SKM-1 treated with dmso at 0.1 percent for 144 hours (cell line): Measurements from ENCODE around the gene ICAM5.
A peak's percentile ranks its signal among the peaks of the same experiment; 100 is the strongest.
"Not testable (repeated sequence)": the region's sequence is repeated elsewhere in the genome, so short reads cannot be mapped to it uniquely, and the experiment has no call there.

Experiments used
- DNase-seq: peaks from one replicate; lab custom pipeline; 2025; ENCODE audit not compliant: unreplicated experiment; lab: John Stamatoyannopoulos, UW

The ICAM5 gene

GRCh38 chr19:10318807-10319682 lies 29.3 kb downstream of the ICAM5 start:
- no peak for DNase-seq

DNA sequence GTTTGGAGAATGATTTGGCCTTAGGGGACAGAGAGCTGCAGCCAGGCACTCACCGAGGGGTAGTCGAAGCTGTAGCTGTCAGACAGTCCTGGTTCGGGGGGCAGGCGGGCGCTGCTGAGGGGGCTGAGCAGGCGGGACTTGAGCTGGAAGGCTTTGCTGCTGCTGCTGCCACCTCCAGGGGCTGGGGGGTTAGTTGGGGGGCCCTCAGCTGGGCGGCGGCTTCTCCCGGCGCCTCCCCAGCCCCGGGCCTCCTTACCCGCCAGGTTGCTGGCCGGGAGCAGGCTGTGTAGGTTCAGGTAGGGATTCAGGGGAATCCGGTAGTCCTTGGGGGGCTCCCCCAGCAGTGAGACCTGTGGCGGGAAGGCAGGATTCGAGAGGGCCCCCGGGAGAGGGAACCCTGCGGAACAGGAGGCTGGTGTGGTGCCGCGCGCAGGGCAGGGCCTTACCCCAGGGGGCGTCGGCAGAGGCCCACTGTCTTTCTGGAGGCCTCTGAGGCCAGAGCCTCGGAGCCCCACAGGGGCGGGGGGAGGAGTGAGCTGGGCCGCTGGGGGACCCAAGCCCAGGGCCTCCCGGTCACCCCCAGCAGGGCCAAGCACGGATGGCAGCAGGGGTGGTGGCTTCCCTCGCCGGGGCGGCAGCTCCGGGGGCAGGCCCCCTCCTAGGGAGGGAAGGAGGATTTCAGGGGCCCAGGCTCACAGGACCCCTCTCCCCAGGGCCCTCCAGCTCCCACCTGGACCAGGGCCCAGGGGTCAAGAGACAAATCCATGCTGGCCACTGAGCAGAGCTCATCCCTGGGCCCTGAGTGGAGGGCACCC lies 31.1 kb downstream of the ICAM5 start:
- no peak for DNase-seq

DNA sequence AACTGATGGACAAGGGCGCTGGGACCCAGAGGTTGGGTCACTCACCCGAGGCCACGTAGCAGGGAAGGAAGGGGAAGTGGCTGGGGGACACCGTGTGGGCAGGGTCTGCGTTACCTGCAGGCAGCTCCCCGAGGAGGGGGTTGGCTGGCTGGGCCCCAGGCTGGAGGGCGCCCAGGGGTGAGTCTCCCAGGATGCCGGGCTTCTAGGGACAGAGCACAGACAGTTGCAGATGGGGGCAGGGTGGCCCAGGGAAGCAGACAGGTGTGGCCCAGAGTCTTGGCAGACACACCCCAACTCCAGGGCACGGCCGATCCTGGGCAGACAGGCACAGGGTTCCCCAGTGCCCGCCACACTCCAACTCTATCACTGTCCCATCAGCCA lies 31.7 kb downstream of the ICAM5 start:
- DNase-seq = no peak

DNA sequence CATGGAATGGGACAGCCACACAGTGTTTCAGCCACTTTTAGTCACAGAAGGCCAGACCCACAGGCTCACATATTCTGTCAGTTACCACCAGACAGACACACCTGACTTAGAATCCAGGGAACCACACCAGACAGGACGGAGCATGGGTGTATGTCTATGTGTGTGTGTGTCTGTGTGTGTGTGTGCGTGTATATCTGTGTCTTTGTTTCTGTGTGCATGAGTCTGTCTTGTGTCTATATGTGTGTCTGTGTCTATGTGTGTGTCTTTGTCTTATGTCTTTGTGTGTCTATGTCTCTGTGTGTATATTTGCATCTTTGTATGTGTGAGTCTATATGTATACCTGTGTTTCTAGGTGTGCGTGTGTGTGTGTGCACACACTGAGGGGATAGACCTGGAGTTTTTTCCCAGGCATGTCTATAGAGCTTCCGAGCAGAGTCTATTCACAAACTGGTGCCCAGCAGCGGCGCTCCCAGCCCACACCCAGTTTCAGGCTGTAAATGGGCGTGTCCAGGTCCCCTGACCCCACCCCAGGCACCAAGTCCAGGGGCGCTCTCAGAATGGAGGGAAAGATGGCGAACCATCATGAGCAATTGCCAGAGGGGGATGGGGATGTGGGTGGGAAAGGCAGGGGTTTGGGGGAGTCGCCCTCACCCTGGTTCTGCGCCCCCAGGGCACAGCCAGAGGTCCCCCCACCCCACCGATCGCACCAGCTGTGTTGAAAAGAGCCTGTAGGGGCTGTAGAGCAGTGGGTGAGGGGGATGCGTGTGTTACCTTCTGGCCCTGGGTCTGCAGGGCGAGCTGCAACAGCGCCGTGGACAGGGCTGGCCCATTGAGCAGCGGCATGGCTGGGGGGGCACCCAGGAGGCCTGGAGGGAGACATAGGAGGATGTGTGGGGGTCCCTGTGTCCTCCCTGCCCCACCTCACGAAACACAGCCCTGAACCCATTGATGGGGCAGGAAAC lies 32.4 kb downstream of the ICAM5 start:
- DNase-seq = no peak

- DNase-seq = no peak
These were observed 36.0 kb downstream of the ICAM5 start for GRCh38 chr19:10325732-10326131.

- no peak for DNase-seq
These were observed 38.0 kb downstream of the ICAM5 start for GRCh38 chr19:10327793-10328192.

DNA sequence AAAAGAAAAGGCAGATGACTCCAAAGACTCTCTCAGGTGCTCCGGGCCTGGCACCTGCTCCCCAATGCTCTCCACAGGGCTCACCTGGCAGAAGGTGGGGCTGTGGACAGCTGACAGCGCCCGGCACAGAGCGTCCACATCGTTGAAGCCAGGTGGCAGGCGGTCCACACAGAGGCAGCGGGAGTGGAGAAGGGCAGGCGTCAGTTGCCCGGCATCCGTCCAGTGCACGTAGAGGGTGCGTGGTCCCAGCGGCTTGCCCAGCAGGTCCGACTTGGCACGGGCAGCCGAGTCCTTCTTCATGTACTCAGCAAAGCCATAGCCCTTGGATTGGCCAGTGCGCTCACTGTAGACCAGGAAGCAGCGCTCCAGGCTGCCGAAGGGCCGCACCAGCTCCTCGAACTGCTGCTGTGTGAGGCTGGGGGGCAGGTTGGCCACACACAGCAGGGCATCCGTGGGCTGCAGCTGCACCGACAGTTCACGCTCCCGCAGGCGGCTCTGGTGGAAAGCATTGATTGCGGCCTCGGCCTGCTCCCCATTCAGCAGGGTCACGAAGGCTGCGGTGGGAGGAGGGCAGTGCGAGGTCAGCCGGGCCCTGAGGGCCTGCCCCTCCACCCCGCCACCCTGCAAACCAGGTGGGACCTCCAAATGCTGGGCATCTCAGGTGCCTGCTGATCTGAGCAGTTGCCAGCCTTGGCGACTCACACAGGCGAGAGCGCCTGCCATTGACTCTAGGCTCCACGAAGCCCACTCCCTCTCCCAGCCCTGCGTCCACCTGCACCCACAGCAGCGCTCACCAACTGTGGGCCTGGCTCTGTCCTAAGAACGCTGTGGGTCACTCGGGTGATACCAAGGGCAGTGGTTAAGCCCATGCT lies 39.0 kb downstream of the ICAM5 start:
- DNase-seq = no peak

DNA sequence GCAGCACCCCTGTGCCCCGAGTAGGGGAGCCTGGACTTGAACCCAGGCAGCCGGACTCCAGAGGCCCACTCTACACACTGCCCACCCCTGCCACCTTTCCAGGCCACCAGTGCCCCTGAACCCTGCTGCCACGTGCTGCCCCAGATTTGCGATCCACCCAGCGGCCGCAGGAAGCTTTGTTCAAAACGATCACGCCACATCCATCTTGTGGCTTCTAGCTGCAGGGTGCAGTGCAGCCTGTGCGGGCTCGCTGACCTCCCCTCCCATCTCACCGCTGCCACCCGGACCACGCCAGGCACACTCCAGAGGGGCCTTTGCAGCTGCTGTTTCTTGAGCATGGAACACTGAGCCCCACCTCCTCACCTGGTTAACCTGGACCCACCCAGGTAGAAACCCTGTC lies 39.8 kb downstream of the ICAM5 start:
- DNase-seq = no peak

GRCh38 chr19:10332158-10332964 lies 42.6 kb downstream of the ICAM5 start:
- DNase-seq = no peak

DNA sequence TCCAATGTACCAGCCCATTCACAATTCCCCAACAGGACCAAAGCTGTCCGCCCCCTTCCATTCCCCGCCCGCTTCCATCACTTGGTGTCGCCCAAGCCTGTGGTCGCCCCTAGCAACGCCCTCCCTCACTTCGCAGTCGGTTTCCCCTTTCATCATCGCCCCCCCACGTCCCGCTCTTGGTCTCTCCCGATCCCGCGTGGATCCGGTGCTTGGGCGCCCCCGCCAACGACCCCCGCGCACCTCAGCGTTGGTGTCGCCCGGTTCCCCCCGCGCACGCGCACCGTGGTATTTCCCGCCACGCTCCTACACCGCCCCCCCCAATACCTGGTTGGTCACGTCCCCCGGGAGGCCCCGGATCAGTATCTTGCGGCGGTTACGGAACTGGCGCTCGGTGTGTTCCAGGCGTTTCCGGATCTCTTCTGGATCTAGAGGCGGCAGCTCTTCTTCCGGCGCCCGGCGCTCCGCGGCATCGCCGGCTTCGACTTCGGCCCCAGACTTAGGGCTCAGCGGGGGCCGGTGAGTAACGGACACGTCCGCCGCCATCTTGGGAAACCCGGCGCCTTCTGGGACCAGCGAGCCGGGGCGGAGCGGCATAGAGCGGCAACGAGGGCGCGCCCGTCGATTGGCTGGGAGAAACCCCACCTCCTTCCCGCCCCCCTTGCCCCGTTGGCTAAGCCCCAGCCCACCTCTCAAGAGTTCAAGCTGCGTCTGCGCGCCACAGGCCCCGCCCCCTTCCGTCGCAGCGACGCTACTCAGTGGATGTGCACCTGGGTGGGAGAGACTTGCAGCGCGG lies 43.4 kb downstream of the ICAM5 start, which contains the start of gene RAVER1:
Gene RAVER1 (minus strand): TSS at position 565 of the 793 bp plus-strand sequence. CDS start 22 bp downstream, at position 543.
- peak; percentile 90 for DNase-seq

GRCh38 chr19:10333758-10334587 lies 44.2 kb downstream of the ICAM5 start:
- DNase-seq = no peak

GRCh38 chr19:10334588-10335351 lies 45.0 kb downstream of the ICAM5 start:
- DNase-seq = peak; percentile 28

GRCh38 chr19:10335352-10335985 lies 45.7 kb downstream of the ICAM5 start:
- DNase-seq = no peak

- not testable (repeated sequence) for DNase-seq
These were observed 47.0 kb downstream of the ICAM5 start for GRCh38 chr19:10336725-10337124.

DNA sequence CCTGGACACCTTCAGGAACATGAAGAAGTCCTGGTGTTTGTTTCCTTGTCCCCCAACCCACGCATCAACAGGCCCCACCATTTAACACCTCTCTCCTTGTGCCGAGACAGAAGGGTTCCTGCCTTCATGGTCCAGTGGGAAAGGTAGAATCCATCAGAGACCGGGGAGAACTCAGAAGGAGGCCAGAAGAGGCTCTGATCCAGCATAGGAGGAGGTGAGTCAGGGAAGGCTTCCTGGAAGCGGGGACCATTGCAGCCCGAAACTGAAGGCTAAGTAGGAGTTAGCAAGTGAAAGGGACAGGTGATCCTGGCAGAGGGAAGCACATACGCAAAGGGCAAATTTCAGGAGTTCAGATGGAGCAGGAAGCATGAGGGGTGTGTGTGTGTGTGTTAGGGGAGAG lies 49.2 kb downstream of the ICAM5 start:
- DNase-seq = no peak

DNA sequence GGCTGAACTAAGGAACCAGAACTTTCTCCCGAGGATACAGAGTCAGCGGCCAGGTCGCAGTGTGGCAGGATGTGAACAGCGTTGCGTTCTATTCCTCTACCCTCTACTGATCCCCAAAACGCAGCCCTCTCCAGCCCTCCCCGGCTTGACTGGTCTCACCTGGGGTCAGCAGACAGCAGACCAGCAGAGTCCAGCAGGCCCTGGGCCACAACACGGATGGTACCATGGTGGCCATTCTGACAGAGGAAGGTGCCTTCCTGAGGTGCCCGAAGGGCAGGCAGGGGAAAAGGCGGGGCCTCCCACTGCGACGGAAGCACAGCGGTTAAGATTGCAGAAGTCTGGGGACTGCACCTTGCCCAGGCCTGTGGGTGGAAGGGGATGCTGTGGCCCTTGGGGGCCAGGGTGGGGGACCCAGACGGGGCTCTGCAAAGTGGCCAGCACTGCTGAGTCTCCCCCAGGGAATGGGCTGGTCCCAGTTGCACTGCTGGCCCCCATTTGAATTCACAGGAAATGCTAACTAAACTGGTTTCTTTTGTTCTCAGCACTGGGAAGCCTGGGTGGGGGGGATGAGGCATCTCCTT lies 49.7 kb downstream of the ICAM5 start, which contains the start of gene ICAM3:
Gene ICAM3 (minus strand): TSS at position 245 of the 581 bp plus-strand sequence. CDS start 10 bp downstream, at position 235.
- peak; percentile 43 for DNase-seq
